ENCODE data around the gene TLDC2. TPM values are rescaled to one million over a fixed set of nuclear protein-coding genes. Genes with fewer than 3 reads are reported as not detected.

The TLDC2 gene
- total RNA-seq, result 10 to 100 TPM; 11.6 to 35.0 (median 30.0) TPM
- long read RNA-seq, donor 1, partial matches to known transcripts, result 0 of 9 reads
- long read RNA-seq, donor 1, other reads (novel, unspliced or antisense), result 9 of 9 reads
- long read RNA-seq, donor 2, transcript TLDC2-201 (7 exons, 2,083 nt), result major isoform, 5 of 20 reads
- long read RNA-seq, donor 2, partial matches to known transcripts, result 7 of 20 reads
- long read RNA-seq, donor 2, other reads (novel, unspliced or antisense), result 5 of 20 reads

DNA sequence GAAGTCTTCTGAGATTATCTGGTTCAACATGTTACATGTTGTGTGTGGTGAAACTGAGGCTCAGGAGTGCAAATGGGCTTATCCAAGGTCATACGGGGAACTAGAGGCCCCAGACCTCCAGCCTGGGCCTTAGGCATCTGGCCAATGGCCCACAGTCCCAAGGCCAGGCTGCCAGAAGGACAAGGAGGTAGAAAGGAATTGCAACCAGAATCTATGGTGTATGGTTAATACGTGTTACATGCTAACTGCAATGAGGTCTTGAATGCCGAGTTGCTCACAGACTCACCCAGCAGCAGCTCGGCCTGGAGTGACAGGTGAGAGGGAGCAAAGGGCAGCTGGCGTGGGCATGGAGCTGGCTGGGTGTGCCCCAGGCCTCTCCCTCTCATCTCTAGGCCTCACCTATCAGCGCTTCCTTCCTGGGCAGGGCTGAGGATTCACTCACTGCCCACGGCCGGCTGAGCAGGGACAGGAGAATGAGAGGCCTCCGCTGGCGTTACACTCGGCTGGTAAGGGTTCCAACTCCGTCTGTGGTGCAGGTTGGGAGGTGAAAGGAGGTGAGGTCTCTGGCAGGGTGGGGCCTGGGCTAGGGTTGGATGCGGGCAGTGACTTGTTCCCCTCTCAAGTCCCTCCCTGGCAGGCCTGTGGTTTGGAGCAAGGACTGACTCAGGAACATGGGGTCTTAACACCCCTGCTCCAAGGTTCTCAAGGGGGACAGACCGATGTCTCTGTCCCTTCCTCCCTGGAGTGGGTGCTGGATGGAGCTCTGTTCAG is at the start of gene TLDC2:
TSS of gene TLDC2 (plus strand) at position 437 of the 771 bp plus-strand sequence. CDS start at position 474, 37 bp downstream.
- H3K36me3 ChIP-seq (ENCODE audit: low read depth), result no peaks in the 10 kb centered on the region
- peak; percentile 98 for ATAC-seq
- H3K4me1 ChIP-seq (ENCODE audit: low read depth), result peaks cover 11% of the 10 kb centered on the region
- TF ChIP-seq, protein P1, sequence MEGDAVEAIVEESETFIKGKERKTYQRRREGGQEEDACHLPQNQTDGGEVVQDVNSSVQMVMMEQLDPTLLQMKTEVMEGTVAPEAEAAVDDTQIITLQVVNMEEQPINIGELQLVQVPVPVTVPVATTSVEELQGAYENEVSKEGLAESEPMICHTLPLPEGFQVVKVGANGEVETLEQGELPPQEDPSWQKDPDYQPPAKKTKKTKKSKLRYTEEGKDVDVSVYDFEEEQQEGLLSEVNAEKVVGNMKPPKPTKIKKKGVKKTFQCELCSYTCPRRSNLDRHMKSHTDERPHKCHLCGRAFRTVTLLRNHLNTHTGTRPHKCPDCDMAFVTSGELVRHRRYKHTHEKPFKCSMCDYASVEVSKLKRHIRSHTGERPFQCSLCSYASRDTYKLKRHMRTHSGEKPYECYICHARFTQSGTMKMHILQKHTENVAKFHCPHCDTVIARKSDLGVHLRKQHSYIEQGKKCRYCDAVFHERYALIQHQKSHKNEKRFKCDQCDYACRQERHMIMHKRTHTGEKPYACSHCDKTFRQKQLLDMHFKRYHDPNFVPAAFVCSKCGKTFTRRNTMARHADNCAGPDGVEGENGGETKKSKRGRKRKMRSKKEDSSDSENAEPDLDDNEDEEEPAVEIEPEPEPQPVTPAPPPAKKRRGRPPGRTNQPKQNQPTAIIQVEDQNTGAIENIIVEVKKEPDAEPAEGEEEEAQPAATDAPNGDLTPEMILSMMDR (IDR thresholded peaks at IDR 0.05), result no peak
- intact Hi-C loops (cut with DNase I, micrococcal nuclease), result no loop called here
- DNase-seq, result peak; percentile 91 to 92 (median 91)
- H3K9me3 ChIP-seq, result no peaks in the 10 kb centered on the region
- H3K4me3 ChIP-seq, result no peak within 1 kb of the TSS

GRCh38 chr20:36826554-36827244 is 49.2 kb upstream of the TLDC2 start:
- TF ChIP-seq, protein P1 (IDR thresholded peaks at IDR 0.05), result no peak
- Histone ChIP-seq H3K36me3 (ENCODE audit: low read depth) (no peaks in the 10 kb centered on the region), H3K9me3 (no peaks in the 10 kb centered on the region), H3K4me1 (ENCODE audit: low read depth) (no peaks in the 10 kb centered on the region), H3K4me3 (no peak overlapping the region)
- intact Hi-C loops (cut with DNase I, micrococcal nuclease), result no loop called here
- ATAC-seq, result no peak
- no peak for DNase-seq

DNA sequence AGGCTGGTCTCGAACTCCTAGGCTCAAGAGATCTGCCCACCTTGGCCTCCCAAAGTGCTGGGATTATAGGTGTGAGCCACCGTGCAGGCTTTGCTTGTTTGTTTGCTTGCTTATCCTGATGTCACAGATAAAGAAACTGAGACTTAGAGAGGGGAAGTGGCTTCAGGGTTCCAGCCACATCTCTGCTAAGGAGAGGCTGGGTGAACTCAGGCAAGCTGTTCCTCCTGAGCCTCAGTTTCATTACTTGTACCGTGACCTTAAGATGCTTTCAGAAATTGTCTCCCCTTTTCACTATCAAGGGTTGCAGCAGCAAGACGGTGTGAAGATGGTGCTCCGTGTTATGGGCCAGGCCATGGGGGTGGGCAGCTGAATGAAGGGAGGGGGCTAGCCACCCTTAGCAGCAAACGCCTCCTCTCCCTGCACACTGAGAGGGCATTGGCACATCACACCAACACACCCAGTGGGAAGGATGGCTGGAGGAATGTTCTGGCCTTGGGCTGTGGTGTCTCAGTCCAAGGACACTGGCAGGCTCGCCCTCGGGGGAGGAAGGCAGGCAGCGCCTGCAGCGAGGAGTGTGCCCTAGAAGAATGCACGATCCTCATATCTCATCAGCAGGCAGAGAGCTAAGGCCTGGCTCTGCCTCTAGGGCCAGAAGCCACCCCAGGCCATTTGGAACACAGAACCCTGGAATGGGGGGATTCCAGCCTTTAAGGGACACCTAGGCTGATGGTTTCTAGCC is 48.2 kb upstream of the TLDC2 start:
- DNase-seq (peak in 1 of 3 donors; percentile 38), ATAC-seq (no peak)
- H3K4me1 ChIP-seq (ENCODE audit: low read depth), result peaks cover 2% of the 10 kb centered on the region
- TF ChIP-seq, protein P1 (IDR thresholded peaks at IDR 0.05), result no peak
- no peaks in the 10 kb centered on the region for H3K9me3 ChIP-seq
- no peak overlapping the region for H3K4me3 ChIP-seq
- H3K36me3 ChIP-seq (ENCODE audit: low read depth), result no peaks in the 10 kb centered on the region
- intact Hi-C loops (cut with DNase I, micrococcal nuclease), result no loop called here

GRCh38 chr20:36830791-36831691 is 44.9 kb upstream of the TLDC2 start:
- H3K9me3 ChIP-seq, result no peaks in the 10 kb centered on the region
- TF ChIP-seq, protein P1 (IDR thresholded peaks at IDR 0.05), result no peak
- ATAC-seq, result no peak
- DNase-seq, result peak in 1 of 3 donors; percentile 60
- H3K36me3 ChIP-seq (ENCODE audit: low read depth), result no peaks in the 10 kb centered on the region
- H3K4me3 ChIP-seq, result no peak overlapping the region
- H3K4me1 ChIP-seq (ENCODE audit: low read depth), result peaks cover 11% of the 10 kb centered on the region
- intact Hi-C loops (cut with DNase I, micrococcal nuclease), result no loop called here
